Choroid plexus epithelial cell (primary cell): ENCODE measurements around the gene ECE2.

Source experiments
- DNase-seq: peaks from one replicate; pipeline ENCODE4 v3.0.0-alpha.2; 2010; ENCODE audit warnings: low read depth
- H3K4me3 ChIP-seq: 2 replicates; pipeline ENCODE4 v1.5.1; 2011; ENCODE audit warnings: low read depth, mild to moderate bottlenecking, control low read depth, low read length, moderate library complexity
- CTCF ChIP-seq: conservative IDR thresholded peaks from 2 replicates; pipeline ENCODE4 v1.5.1; 2011; ENCODE audit warnings: low read depth, mild to moderate bottlenecking, control low read depth, inconsistent platforms, low read length, moderate library complexity

The ECE2 gene

GRCh38 chr3:184291738-184292445 lies 16.1 kb downstream of the ECE2 start:
- DNase-seq: no peak
- no peak overlapping the region for H3K4me3 ChIP-seq
- no peak for TF ChIP-seq CTCF

DNA sequence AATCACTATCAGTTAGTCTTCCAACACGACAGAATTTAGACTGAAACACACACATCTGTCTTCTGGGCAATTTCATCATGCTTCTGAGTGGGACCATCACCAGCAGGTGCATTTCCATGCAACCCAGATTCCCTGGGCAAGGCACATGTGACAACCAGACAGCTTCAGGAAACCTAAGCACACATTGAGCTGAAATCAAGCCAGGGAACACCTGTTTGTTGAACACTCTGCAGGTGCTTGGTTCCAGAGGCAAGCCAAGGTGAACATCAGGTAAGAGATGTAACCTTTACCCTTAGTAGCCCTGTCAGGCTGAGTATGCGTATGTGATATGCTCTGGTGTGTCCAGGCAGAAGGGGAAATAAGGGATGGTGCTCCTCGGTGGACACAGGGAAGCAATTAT lies 19.9 kb downstream of the ECE2 start:
- no peak overlapping the region for H3K4me3 ChIP-seq
- TF ChIP-seq CTCF: no peak
- no peak for DNase-seq

GRCh38 chr3:184296616-184297015 lies 20.8 kb downstream of the ECE2 start:
- no peak for DNase-seq
- TF ChIP-seq CTCF: no peak
- H3K4me3 ChIP-seq: no peak overlapping the region

DNA sequence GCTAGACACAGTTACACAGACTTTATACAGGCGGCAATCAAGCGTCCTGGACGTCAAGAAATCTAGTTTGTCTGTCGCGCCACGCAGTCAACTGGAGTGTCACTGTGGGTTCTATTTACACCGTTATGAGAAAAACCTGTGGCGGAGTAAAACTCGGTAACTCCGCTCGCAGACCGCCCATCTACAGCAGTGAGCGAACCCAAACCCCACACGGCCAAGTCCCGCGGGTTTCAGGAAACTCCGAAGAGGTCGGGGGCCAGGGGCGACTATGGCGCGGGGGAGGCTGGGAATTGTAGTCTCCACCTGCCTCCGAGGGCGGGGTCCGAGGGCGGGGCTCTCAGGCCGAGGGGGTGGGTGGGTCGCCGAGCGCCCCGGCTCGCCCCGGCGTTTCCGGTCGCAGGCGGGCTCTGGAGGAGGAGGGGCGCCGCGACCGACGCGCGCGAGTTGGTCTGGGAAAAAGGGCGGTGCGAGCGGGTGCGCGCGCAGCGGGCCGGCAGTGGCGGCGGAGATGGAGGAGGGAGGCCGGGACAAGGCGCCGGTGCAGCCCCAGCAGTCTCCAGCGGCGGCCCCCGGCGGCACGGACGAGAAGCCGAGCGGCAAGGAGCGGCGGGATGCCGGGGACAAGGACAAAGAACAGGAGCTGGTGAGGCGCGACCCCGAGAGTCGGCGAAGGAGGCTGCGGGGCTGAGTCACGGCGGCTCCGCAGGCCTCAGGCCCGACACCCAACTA lies 23.1 kb downstream of the ECE2 start, which contains the start of gene PSMD2:
Gene PSMD2 (plus strand): TSS at position 483 of the 729 bp plus-strand sequence. CDS start 26 bp downstream, at position 509.
- peak within 1 kb of the TSS; percentile 93 for H3K4me3 ChIP-seq
- TF ChIP-seq CTCF: no peak
- DNase-seq: peak; percentile 98

DNA sequence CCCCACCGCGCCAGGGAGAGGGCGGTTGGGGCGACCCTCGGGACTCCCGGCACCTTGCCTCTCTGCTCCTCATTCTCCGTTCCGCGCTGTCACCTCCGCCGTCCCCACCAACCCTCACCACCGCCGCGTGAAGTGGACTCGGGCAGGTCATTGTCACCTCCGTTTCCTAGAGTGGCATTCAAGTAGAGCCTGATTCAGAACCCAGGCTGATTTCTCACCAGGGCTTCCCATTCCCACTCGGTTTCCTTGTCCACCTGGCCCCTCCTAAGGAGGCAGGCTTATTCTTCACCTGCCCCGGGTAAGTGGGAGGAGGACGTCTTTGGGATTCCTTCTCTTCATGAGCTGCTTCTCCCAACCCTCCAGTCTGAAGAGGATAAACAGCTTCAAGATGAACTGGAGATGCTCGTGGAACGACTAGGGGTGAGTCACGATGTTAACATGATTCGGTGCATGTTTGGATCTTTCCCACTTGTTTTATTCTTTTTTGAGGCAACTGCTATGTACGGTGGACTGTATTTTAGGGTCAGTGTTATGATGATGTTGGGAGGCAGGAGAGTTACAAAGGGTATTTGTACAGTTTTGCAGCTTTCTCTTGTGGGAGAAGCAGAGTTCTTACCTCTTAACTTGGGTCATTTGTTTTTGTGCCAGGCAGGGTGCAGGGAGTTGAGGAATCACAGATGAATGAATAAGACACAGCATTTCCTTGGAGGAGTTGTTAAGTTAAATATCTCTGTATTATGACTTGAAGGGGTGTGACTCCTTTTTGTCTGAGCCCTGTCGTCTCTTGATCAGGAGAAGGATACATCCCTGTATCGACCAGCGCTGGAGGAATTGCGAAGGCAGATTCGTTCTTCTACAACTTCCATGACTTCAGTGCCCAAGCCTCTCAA lies 23.9 kb downstream of the ECE2 start:
- H3K4me3 ChIP-seq: peak overlapping the region; percentile 93
- peak; percentile 64 for DNase-seq
- TF ChIP-seq CTCF: no peak

- TF ChIP-seq CTCF: no peak
- DNase-seq: peak; percentile 27
- H3K4me3 ChIP-seq: peak overlapping the region; percentile 93
Observed at GRCh38 chr3:184300378-184300720, 24.5 kb downstream of the ECE2 start.
